HCT116 (cell line): ENCODE measurements around the gene ATP6AP1. TPM values are rescaled to one million over a fixed set of nuclear protein-coding genes. Genes with fewer than 3 reads are reported as not detected.

Source experiments
- ATAC-seq: fragments of 200-7000 bp; cut with Tn5 transposase; 2 replicates; pipeline ENCODE4 v1.9.1; 2020; ENCODE audit warnings: mild to moderate bottlenecking, moderate library complexity
- BruUV-seq: library from RNA; stranded (reverse); fragments of 400-500 nt; replicated peaks from 2 replicates; lab custom pipeline; 2021; lab: Mats Ljungman, UMichigan
- CTCF ChIA-PET: fragments of 300-600 bp; sonication (Branson Sonifier 250); formaldehyde crosslinking; loops from one replicate; lab custom pipeline; 2021; ENCODE audit warnings: antibody characterized with exemption; lab: Charles Lee
- POLR2A ChIA-PET: fragments of 300-600, 350-600 bp; sonication (Branson Sonifier 250); formaldehyde crosslinking; loops from one replicate; lab custom pipeline; 2021; ENCODE audit warnings: antibody characterized with exemption; lab: Charles Lee
- RAD21 ChIA-PET, 2 experiments: fragments of 300-600 bp; sonication (Branson Sonifier 250); formaldehyde crosslinking; loops; one replicate each; lab custom pipeline; 2023; ENCODE audit warnings: low total read pairs in 2 of 2; ENCODE audit not compliant: uncharacterized antibody in 2 of 2, unreplicated experiment in 2 of 2, low non-redundant PET in 1 of 2; lab: Charles Lee
- DNase-seq: peaks from one replicate; pipeline ENCODE4 v3.0.0-alpha.2; 2010; ENCODE audit warnings: low read depth, low spot score
- H2AFZ ChIP-seq: fragments of 200-600 bp; shearing (Covaris generic), sonication (generic); 2 replicates; pipeline ENCODE4 v1.6.1; 2017; ENCODE audit warnings: low read depth, mixed run types, mixed read lengths, antibody characterized with exemption, low read length; ENCODE audit not compliant: poor library complexity, severe bottlenecking
- H3K27ac ChIP-seq: 2 replicates; pipeline ENCODE4 v1.5.1; 2012; ENCODE audit warnings: low read depth, low read length
- H3K27me3 ChIP-seq: fragments of 200-600 bp; sonication (generic); 2 replicates; pipeline ENCODE4 v1.6.1; 2016; ENCODE audit warnings: mixed run types, low read length, mixed read lengths; ENCODE audit not compliant: insufficient read depth
- H3K36me3 ChIP-seq, 2 experiments: fragments of 200-500 bp in 1 of 2; fragments of 200-600 bp in 1 of 2; sonication (Bioruptor generic) in 1 of 2; sonication (generic) in 1 of 2; 2 replicates each; pipeline versions ENCODE4 v1.5.1 to v1.6.1; 2014 to 2016; ENCODE audit warnings: low read length in 2 of 2, inconsistent platforms in 1 of 2, mixed read lengths in 1 of 2, mixed run types in 1 of 2; ENCODE audit not compliant: insufficient read depth in 2 of 2, control insufficient read depth in 1 of 2
- H3K4me1 ChIP-seq, 2 experiments: fragments of 200-600 bp in 1 of 2; sonication (generic) in 1 of 2; 2 replicates each; pipeline versions ENCODE4 v1.5.1 to v1.6.1; 2012 to 2017; ENCODE audit warnings: low read length in 2 of 2, inconsistent platforms in 1 of 2, mild to moderate bottlenecking in 1 of 2, mixed read lengths in 1 of 2, mixed run types in 1 of 2, moderate library complexity in 1 of 2; ENCODE audit not compliant: insufficient read depth in 2 of 2, control insufficient read depth in 1 of 2
- H3K4me2 ChIP-seq: fragments of 200-600 bp; sonication (generic); 2 replicates; pipeline ENCODE4 v1.6.1; 2017; ENCODE audit warnings: mixed run types, low read length, mixed read lengths
- H3K4me3 ChIP-seq, 2 experiments: fragments of 200-600 bp in 1 of 2; sonication (generic) in 1 of 2; replicated peaks in 1 of 2; 2 replicates each; pipeline ENCODE4 v1.5.1; 2011 to 2016; ENCODE audit warnings: low read length in 2 of 2, control low read depth in 1 of 2, low read depth in 1 of 2, mild to moderate bottlenecking in 1 of 2, mixed read lengths in 1 of 2, mixed run types in 1 of 2
- H3K79me2 ChIP-seq: fragments of 200-600 bp; sonication (generic); 2 replicates; pipeline ENCODE4 v1.6.1; 2017; ENCODE audit warnings: mild to moderate bottlenecking, mixed run types, low read length, moderate library complexity, mixed read lengths; ENCODE audit not compliant: insufficient read depth
- H3K9ac ChIP-seq: fragments of 200-600 bp; sonication (generic); 2 replicates; pipeline ENCODE4 v1.6.1; 2016; ENCODE audit warnings: low read length, mixed read lengths
- H3K9me2 ChIP-seq: fragments of 200-600 bp; sonication (generic), shearing (Covaris generic); 2 replicates; pipeline ENCODE4 v1.6.1; 2017; ENCODE audit warnings: mixed run types, mild to moderate bottlenecking, moderate library complexity; ENCODE audit not compliant: insufficient read depth
- H3K9me3 ChIP-seq, 2 experiments: fragments of 200-500 bp in 1 of 2; fragments of 200-600 bp in 1 of 2; sonication (Bioruptor generic) in 1 of 2; sonication (generic) in 1 of 2; 2 replicates each; pipeline ENCODE4 v1.6.1; 2014 to 2017; ENCODE audit warnings: low read length in 2 of 2, mixed read lengths in 2 of 2, inconsistent platforms in 1 of 2, low read depth in 1 of 2, mild to moderate bottlenecking in 1 of 2, mixed run types in 1 of 2, moderate library complexity in 1 of 2; ENCODE audit not compliant: control insufficient read depth in 1 of 2, insufficient read depth in 1 of 2
- H4K20me1 ChIP-seq: fragments of 200-600 bp; sonication (generic), shearing (Covaris generic); 2 replicates; pipeline ENCODE4 v1.6.1; 2017; ENCODE audit warnings: mixed run types, mild to moderate bottlenecking, moderate library complexity; ENCODE audit not compliant: insufficient read depth
- EGR1 ChIP-seq: IDR thresholded peaks from 2 replicates; pipeline ENCODE4 v1.6.1; 2012; ENCODE audit warnings: low read depth
- EZH2 ChIP-seq: fragments of 200-600 bp; sonication (generic); IDR thresholded peaks from 2 replicates; pipeline ENCODE4 v1.6.1; 2017; ENCODE audit warnings: antibody characterized with exemption, mixed run types
- POLR2A ChIP-seq: IDR thresholded peaks from 2 replicates; pipeline ENCODE4 v1.7.0; 2011; ENCODE audit warnings: borderline replicate concordance; ENCODE audit not compliant: insufficient read depth, insufficient read length; ENCODE audit errors: extremely low read depth
- REST ChIP-seq: IDR thresholded peaks from 2 replicates; pipeline ENCODE4 v1.6.1; 2012; ENCODE audit warnings: low read depth
- ZFX ChIP-seq: fragments of 450-650 bp; IDR thresholded peaks from 2 replicates; pipeline ENCODE4 v1.6.1; 2017
- intact Hi-C: fragments of 100-400 bp; cut with micrococcal nuclease; formaldehyde crosslinking; loops from 2 replicates; pipeline ENCODE4 v1.10.0; 2022
- total RNA-seq: library from RNA; stranded (reverse); gene quantifications from one replicate; pipeline ENCODE4 v1.2.1, GENCODE V29; 2021; ENCODE audit not compliant: unreplicated experiment

Gene ATP6AP1
- total RNA-seq, 1 experiment from 2014 or later = 53.4 TPM

- Histone ChIP-seq H4K20me1 (no peaks in the 10 kb centered on the region), H3K9ac (peak overlapping the region; percentile 59), H3K9me3 (no peaks in the 10 kb centered on the region), H3K4me3 (peak overlapping the region; percentile 63 to 67), H2AFZ (no peak overlapping the region), H3K9me2 (no peaks in the 10 kb centered on the region), H3K27ac (peak overlapping the region; percentile 53), H3K79me2 (peaks cover 29% of the 10 kb centered on the region), H3K36me3 (no peaks in the 10 kb centered on the region; a peak in 1 of 4 replicates), H3K27me3 (no peaks in the 10 kb centered on the region), H3K4me2 (peak overlapping the region; percentile 77), H3K4me1 (peaks cover 3 to 17% of the 10 kb centered on the region in 2 experiments; a peak in 2 of 4 replicates)
- CTCF ChIA-PET = no interaction called here
- DNase-seq (no peak), ATAC-seq (no peak)
- RAD21 ChIA-PET = no interaction called here
- TSS peak; percentile 25 for BruUV-seq
- TF ChIP-seq REST (no peak), EZH2 (no peak), ZFX (no peak), POLR2A (no peak), EGR1 (no peak)
- POLR2A ChIA-PET = no interaction called here
- intact Hi-C loops = no loop called here
Measured at GRCh38 chrX:154437971-154438893, 9.8 kb downstream of the ATP6AP1 start.
